SK-N-SH (cell line): ENCODE results near the gene SEMA3G. TPM values are rescaled to one million over a fixed set of nuclear protein-coding genes. Genes with fewer than 3 reads are reported as not detected.

Experiments
- CTCF ChIA-PET: fragments of 300-600, 350-600 bp; formaldehyde crosslinking; extraction: SDS; loops from one replicate; lab custom pipeline; 2021; lab: Yijun Ruan, JAX
- POLR2A ChIA-PET: fragments of 350-600 bp; sonication (Branson Sonifier 250); formaldehyde crosslinking; extraction: SDS; loops from one replicate; lab custom pipeline; 2020; ENCODE audit warnings: antibody characterized with exemption, inconsistent platforms; lab: Yijun Ruan, JAX
- DNase-seq: peaks from one replicate; pipeline ENCODE4 v3.0.0; 2012
- H2AFZ ChIP-seq: fragments of 200-600 bp; sonication (generic); 2 replicates; pipeline ENCODE4 v1.8.1; 2016; ENCODE audit warnings: antibody characterized with exemption, mild to moderate bottlenecking, low read depth
- H3F3A ChIP-seq: fragments of 200-600 bp; sonication (generic); replicated peaks from 2 replicates; pipeline ENCODE3; 2016; ENCODE audit warnings: antibody characterized with exemption, mild to moderate bottlenecking; ENCODE audit not compliant: insufficient read depth
- H3K27ac ChIP-seq, 2 experiments: fragments of 200-500 bp in 1 of 2; fragments of 200-600 bp in 1 of 2; sonication (Bioruptor generic) in 1 of 2; sonication (generic), shearing (Covaris generic) in 1 of 2; 2 replicates each; pipeline versions ENCODE4 v1.5.1 to v1.6.1; 2014 to 2016; ENCODE audit warnings: low read depth in 2 of 2, inconsistent platforms in 1 of 2, low read length in 1 of 2, mild to moderate bottlenecking in 1 of 2, mixed read lengths in 1 of 2
- H3K27me3 ChIP-seq: fragments of 200-600 bp; sonication (generic), shearing (Covaris generic); 2 replicates; pipeline ENCODE4 v1.6.1; 2016; ENCODE audit warnings: mixed run types; ENCODE audit not compliant: insufficient read depth
- H3K36me3 ChIP-seq, 2 experiments: fragments of 200-500 bp in 1 of 2; fragments of 200-600 bp in 1 of 2; sonication (Bioruptor generic) in 1 of 2; sonication (generic) in 1 of 2; replicated peaks in 1 of 2; 2 replicates each; pipeline versions ENCODE3 to v1.5.1; 2014 to 2016; ENCODE audit warnings: low read length in 1 of 2, mild to moderate bottlenecking in 1 of 2; ENCODE audit not compliant: insufficient read depth in 2 of 2, control insufficient read depth in 1 of 2
- H3K4me1 ChIP-seq, 2 experiments: fragments of 200-500 bp in 1 of 2; fragments of 200-600 bp in 1 of 2; sonication (Bioruptor generic) in 1 of 2; sonication (generic), shearing (Covaris generic) in 1 of 2; 2 replicates each; pipeline versions ENCODE4 v1.5.1 to v1.6.1; 2014 to 2016; ENCODE audit warnings: low read depth in 1 of 2, low read length in 1 of 2, mixed run types in 1 of 2; ENCODE audit not compliant: insufficient read depth in 2 of 2, control insufficient read depth in 1 of 2
- H3K4me2 ChIP-seq: fragments of 200-600 bp; sonication (generic), shearing (Covaris generic); 2 replicates; pipeline ENCODE4 v1.6.1; 2017; ENCODE audit warnings: mixed run types
- H3K4me3 ChIP-seq, 2 experiments: fragments of 200-500 bp in 1 of 2; fragments of 200-600 bp in 1 of 2; sonication (Bioruptor generic) in 1 of 2; sonication (generic), shearing (Covaris generic) in 1 of 2; 2 replicates each; pipeline versions ENCODE4 v1.5.1 to v1.8.1; 2014 to 2016; ENCODE audit warnings: low read depth in 2 of 2, inconsistent platforms in 1 of 2, low read length in 1 of 2, mild to moderate bottlenecking in 1 of 2, mixed read lengths in 1 of 2, moderate library complexity in 1 of 2
- H3K79me2 ChIP-seq: fragments of 200-600 bp; sonication (generic); 2 replicates; pipeline ENCODE4 v1.8.1; 2017; ENCODE audit warnings: mild to moderate bottlenecking; ENCODE audit not compliant: insufficient read depth
- H3K9ac ChIP-seq: fragments of 200-600 bp; sonication (generic); 2 replicates; pipeline ENCODE4 v1.6.1; 2017; ENCODE audit warnings: mixed run types
- H3K9me2 ChIP-seq: fragments of 200-600 bp; sonication (generic); 2 replicates; pipeline ENCODE4 v1.6.1; 2017; ENCODE audit warnings: mixed run types
- H3K9me3 ChIP-seq: fragments of 200-600 bp; sonication (generic); 2 replicates; pipeline ENCODE4 v1.6.1; 2017; ENCODE audit warnings: mixed run types, mild to moderate bottlenecking, moderate library complexity
- H4K20me1 ChIP-seq: fragments of 200-600 bp; sonication (generic); 2 replicates; pipeline ENCODE4 v1.6.1; 2017; ENCODE audit warnings: mild to moderate bottlenecking, mixed run types; ENCODE audit not compliant: insufficient read depth
- GABPA ChIP-seq: IDR thresholded peaks from 2 replicates; pipeline ENCODE4 v1.4.0; 2012; ENCODE audit warnings: low read depth, mild to moderate bottlenecking
- GATA2 ChIP-seq: sonication (generic); formaldehyde crosslinking; IDR thresholded peaks from 2 replicates; pipeline ENCODE4 v1.5.0; 2020; ENCODE audit warnings: mild to moderate bottlenecking, missing genetic modification reagents
- JUND ChIP-seq: IDR thresholded peaks from 2 replicates; pipeline ENCODE4 v1.4.0; 2012
- MXI1 ChIP-seq: IDR thresholded peaks from 2 replicates; pipeline ENCODE4 v1.6.1; 2012; ENCODE audit warnings: mild to moderate bottlenecking, low read depth, low read length, improper control_type of control experiment
- NRF1 ChIP-seq: IDR thresholded peaks from 2 replicates; pipeline ENCODE4 v1.6.1; 2012; ENCODE audit warnings: low read depth, mild to moderate bottlenecking, low read length
- POLR2AphosphoS5 ChIP-seq: IDR thresholded peaks from 2 replicates; pipeline ENCODE4 v1.6.1; 2012; ENCODE audit warnings: low read depth, low read length
- SIN3A ChIP-seq: IDR thresholded peaks from 2 replicates; pipeline ENCODE4 v1.6.1; 2012; ENCODE audit warnings: low read depth, mild to moderate bottlenecking, low read length, moderate library complexity, borderline replicate concordance
- TEAD4 ChIP-seq: IDR thresholded peaks from 2 replicates; pipeline ENCODE4 v1.4.0; 2012; ENCODE audit warnings: mild to moderate bottlenecking, borderline replicate concordance; ENCODE audit not compliant: insufficient read depth
- YY1 ChIP-seq: IDR thresholded peaks from 2 replicates; pipeline ENCODE4 v1.4.0; 2012; ENCODE audit warnings: low read depth, mild to moderate bottlenecking
- WGBS: methylation state at CpG from one replicate; pipeline ENCODE4 v1.1.6; 2017; ENCODE audit warnings: low lambda C conversion rate; 5-methylcytosine and 5-hydroxymethylcytosine counted together
- polyA plus RNA-seq, 3 experiments: library from polyadenylated mRNA; depleted of rRNA; stranded (reverse); fragments of >200 nt; gene quantifications; 2 replicates each; pipeline ENCODE4 v1.2.3, GENCODE V29; 2012
- TF ChIP-seq, protein P1 (sequence below): IDR thresholded peaks from 2 replicates; pipeline ENCODE4; 2012
- TF ChIP-seq, protein P2 (sequence below): fragments of 200-600 bp; sonication (generic); IDR thresholded peaks from 2 replicates; pipeline ENCODE4 v1.6.1; 2017; ENCODE audit warnings: antibody characterized with exemption, mild to moderate bottlenecking, moderate library complexity
- TF ChIP-seq, protein P3 (sequence below): IDR thresholded peaks from 2 replicates; pipeline ENCODE4 v1.4.0; 2012; ENCODE audit warnings: low read depth, borderline replicate concordance
- TF ChIP-seq, protein P4 (sequence below): IDR thresholded peaks from 2 replicates; pipeline ENCODE4 v1.4.0; 2012; ENCODE audit warnings: low read depth

Gene SEMA3G
- polyA plus RNA-seq, 1 of the 3 experiments (the other 2 are of a cell fraction) = 0.13 TPM

DNA sequence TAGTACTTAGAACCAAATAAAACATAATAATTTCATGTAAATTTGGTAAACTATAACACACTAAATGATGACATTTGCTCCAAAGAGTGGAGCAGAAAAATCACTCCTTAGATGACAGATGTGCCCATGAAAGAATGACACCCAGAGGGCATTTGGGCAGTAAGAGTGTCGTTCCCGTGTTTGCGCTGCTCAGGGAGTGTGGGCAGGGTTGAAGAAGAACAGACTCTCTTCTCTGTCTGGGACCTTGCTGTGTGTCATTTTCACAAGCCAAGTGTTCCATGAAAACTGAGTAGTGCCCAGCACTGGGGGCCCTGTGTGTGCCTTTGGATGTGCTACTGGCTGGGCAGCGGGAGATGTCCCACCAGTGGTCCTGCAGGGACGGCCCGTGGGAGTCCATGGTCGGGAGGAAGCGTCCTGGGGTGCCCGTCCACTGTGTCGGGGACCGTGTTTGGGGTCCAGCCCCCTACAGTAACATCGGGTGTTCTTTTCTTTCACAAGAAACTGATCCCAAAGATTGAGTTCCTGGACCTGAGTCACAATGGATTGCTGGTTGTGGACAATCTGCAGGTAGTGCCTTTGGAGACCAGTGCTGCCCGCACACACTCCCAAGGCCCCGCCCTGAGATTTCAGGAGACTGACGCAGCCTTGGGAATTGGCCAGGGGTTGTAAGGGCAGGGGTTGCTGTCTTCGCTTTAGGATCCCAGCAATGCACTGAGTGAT, 32.3 kb upstream of the SEMA3G start:
- H3F3A ChIP-seq = no peaks in the 10 kb centered on the region
- no peak for DNase-seq
- H3K9ac ChIP-seq = no peak overlapping the region
- no peaks in the 10 kb centered on the region for H3K9me3 ChIP-seq
- no peaks in the 10 kb centered on the region for H3K9me2 ChIP-seq
- no peak overlapping the region for H3K4me2 ChIP-seq
- peaks cover 0 to 28% of the 10 kb centered on the region in 2 experiments; a peak in 1 of 4 replicates for H3K4me1 ChIP-seq
- no peak overlapping the region for H2AFZ ChIP-seq
- ChIA-PET CTCF (no interaction called here), POLR2A (no interaction called here)
- no peak overlapping the region for H3K4me3 ChIP-seq
- no peak overlapping the region for H3K27ac ChIP-seq
- no peaks in the 10 kb centered on the region for H4K20me1 ChIP-seq
- TF ChIP-seq, protein P1, sequence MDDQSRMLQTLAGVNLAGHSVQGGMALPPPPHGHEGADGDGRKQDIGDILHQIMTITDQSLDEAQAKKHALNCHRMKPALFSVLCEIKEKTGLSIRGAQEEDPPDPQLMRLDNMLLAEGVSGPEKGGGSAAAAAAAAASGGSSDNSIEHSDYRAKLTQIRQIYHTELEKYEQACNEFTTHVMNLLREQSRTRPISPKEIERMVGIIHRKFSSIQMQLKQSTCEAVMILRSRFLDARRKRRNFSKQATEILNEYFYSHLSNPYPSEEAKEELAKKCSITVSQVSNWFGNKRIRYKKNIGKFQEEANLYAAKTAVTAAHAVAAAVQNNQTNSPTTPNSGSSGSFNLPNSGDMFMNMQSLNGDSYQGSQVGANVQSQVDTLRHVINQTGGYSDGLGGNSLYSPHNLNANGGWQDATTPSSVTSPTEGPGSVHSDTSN = no peak
- TF ChIP-seq GABPA = no peak
- TF ChIP-seq, protein P2, sequence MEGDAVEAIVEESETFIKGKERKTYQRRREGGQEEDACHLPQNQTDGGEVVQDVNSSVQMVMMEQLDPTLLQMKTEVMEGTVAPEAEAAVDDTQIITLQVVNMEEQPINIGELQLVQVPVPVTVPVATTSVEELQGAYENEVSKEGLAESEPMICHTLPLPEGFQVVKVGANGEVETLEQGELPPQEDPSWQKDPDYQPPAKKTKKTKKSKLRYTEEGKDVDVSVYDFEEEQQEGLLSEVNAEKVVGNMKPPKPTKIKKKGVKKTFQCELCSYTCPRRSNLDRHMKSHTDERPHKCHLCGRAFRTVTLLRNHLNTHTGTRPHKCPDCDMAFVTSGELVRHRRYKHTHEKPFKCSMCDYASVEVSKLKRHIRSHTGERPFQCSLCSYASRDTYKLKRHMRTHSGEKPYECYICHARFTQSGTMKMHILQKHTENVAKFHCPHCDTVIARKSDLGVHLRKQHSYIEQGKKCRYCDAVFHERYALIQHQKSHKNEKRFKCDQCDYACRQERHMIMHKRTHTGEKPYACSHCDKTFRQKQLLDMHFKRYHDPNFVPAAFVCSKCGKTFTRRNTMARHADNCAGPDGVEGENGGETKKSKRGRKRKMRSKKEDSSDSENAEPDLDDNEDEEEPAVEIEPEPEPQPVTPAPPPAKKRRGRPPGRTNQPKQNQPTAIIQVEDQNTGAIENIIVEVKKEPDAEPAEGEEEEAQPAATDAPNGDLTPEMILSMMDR = no peak
- TF ChIP-seq SIN3A = no peak
- TF ChIP-seq MXI1 = no peak
- no peak for TF ChIP-seq NRF1
- no peak for TF ChIP-seq POLR2AphosphoS5
- no peak for TF ChIP-seq TEAD4
- TF ChIP-seq, protein P3, sequence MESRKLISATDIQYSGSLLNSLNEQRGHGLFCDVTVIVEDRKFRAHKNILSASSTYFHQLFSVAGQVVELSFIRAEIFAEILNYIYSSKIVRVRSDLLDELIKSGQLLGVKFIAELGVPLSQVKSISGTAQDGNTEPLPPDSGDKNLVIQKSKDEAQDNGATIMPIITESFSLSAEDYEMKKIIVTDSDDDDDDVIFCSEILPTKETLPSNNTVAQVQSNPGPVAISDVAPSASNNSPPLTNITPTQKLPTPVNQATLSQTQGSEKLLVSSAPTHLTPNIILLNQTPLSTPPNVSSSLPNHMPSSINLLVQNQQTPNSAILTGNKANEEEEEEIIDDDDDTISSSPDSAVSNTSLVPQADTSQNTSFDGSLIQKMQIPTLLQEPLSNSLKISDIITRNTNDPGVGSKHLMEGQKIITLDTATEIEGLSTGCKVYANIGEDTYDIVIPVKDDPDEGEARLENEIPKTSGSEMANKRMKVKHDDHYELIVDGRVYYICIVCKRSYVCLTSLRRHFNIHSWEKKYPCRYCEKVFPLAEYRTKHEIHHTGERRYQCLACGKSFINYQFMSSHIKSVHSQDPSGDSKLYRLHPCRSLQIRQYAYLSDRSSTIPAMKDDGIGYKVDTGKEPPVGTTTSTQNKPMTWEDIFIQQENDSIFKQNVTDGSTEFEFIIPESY = no peak
- TF ChIP-seq, protein P4, sequence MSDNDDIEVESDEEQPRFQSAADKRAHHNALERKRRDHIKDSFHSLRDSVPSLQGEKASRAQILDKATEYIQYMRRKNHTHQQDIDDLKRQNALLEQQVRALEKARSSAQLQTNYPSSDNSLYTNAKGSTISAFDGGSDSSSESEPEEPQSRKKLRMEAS = no peak
- H3K36me3 ChIP-seq = peaks cover 49 to 83% of the 10 kb centered on the region in 2 experiments
- 0 out of 2 replicates have a peak, but pooled peaks cover 7% of the 10 kb centered on the region for H3K79me2 ChIP-seq
- WGBS = 91% methylated on average over 7 of the region's 16 CpGs
- H3K27me3 ChIP-seq = no peaks in the 10 kb centered on the region

DNA sequence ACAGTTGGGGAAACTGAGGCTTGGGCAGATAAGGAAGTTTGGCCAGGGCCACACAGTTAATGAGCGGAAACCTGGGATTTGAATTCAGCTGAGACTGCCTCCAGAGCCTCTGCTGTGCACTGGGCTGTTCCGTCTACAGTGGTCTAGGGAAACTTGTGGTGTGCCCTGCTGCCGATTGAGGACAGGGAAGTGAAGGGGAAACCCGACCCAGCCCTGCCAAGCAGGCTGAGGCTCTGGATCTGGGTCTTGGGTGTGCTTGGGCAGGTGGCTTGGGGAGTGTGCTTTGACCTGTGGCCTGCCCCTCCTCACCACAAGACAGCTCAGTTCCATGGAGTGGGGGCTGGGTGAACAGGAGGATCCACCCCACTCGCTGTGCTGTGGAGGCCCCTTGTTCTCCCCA, 28.1 kb upstream of the SEMA3G start:
- Histone ChIP-seq H3K79me2 (peaks cover 31% of the 10 kb centered on the region; the same call in 1 of the 2 replicates), H3K36me3 (peaks cover 51 to 58% of the 10 kb centered on the region in 2 experiments), H3K4me1 (peaks cover 0 to 3% of the 10 kb centered on the region in 2 experiments; a peak in 1 of 4 replicates), H3K4me2 (no peak overlapping the region), H3K9me3 (no peaks in the 10 kb centered on the region), H3K27me3 (no peaks in the 10 kb centered on the region), H4K20me1 (0 out of 2 replicates have a peak, but pooled peaks cover 14% of the 10 kb centered on the region), H2AFZ (no peak overlapping the region), H3K27ac (no peak overlapping the region), H3K4me3 (no peak overlapping the region), H3K9ac (no peak overlapping the region), H3F3A (no peaks in the 10 kb centered on the region), H3K9me2 (no peaks in the 10 kb centered on the region)
- TF ChIP-seq GABPA (no peak), YY1 (no peak), JUND (no peak), GATA2 (CRISPR knock-in tag) (no peak)
- TF ChIP-seq, protein P3 = no peak
- WGBS = 67% methylated on average over 2 of the region's 5 CpGs
- ChIA-PET POLR2A (interaction anchor here (0.5 to 1.0 kb wide), 2 partner anchors 66 to 212 kb away, joined by 3 to 4 read pairs; no protein-coding TSS in a partner anchor), CTCF (interaction anchor here (0.9 to 8.0 kb wide), 15 partner anchors 14 to 440 kb away, joined by 3 to 53 read pairs (median 7); partner anchors contain the start of genes TNNC1 and UQCC5)
- no peak for DNase-seq
